ENCODE measurements around the gene CSF3R. TPM values are rescaled to one million over a fixed set of nuclear protein-coding genes. Genes with fewer than 3 reads are reported as not detected.

The CSF3R gene
- total RNA-seq, 2 experiments from 2014 or later = 3.7 to 4.1 TPM

- no peak overlapping the region for H3K4me3 ChIP-seq (ENCODE audit: low read length)
- no peaks in the 10 kb centered on the region for H3K27me3 ChIP-seq (ENCODE audit: control insufficient read depth in 1 of 2, insufficient read depth in 2 of 2, low read length in 2 of 2)
- ChIA-PET CTCF (no interaction called here), POLR2A (no interaction called here)
- no peak for TF ChIP-seq CTCF (IDR thresholded peaks at IDR 0.05)
- ATAC-seq (ENCODE audit: poor library complexity) (no peak), DNase-seq (no peak)
- H3K4me1 Mint-ChIP-seq (ENCODE audit: low read depth) = no peaks in the 10 kb centered on the region
- H3K27me3 Mint-ChIP-seq = peaks cover 4% of the 10 kb centered on the region
- H3K4me1 ChIP-seq (ENCODE audit: insufficient read depth, low read length) = no peaks in the 10 kb centered on the region
- H3K36me3 Mint-ChIP-seq (ENCODE audit: low read depth) = no peaks in the 10 kb centered on the region
- intact Hi-C loops (cut with DNase I, micrococcal nuclease) = no loop called here
- no peak overlapping the region for H3K4me3 Mint-ChIP-seq
- no peaks in the 10 kb centered on the region for H3K9me3 Mint-ChIP-seq
- no peak overlapping the region for H3K27ac ChIP-seq (ENCODE audit: low read depth in 1 of 2, low read length in 2 of 2)
- H3K9me3 ChIP-seq (ENCODE audit: control insufficient read depth in 1 of 2, insufficient read depth in 1 of 2, low read length in 2 of 2) = no peaks in the 10 kb centered on the region
- no peak overlapping the region for H3K27ac Mint-ChIP-seq
- H3K36me3 ChIP-seq (ENCODE audit: insufficient read depth, low read length) = no peaks in the 10 kb centered on the region
Measured at GRCh38 chr1:36513676-36514473, 31.2 kb upstream of the CSF3R start.

DNA sequence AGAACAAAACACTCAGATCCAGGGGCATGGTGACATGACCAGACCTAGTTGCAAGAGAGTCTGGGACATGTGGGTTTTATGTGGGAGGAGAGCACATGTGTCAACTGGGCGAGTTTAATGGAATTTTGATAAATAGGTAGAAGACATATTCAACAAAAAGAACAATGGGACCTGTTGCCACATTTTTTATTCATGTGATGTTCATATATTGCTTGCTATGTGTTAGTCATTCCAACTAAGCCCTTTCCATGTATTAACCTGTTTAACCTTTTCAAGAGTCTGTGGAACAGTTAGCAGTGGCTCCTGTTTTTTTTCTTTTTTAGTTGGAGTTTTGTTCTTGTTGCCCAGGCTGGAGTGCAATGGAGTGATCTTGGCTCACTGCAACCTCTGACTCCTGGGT is 30.1 kb upstream of the CSF3R start:
- H3K4me1 Mint-ChIP-seq (ENCODE audit: low read depth) = no peaks in the 10 kb centered on the region

More for the DNA sequence above, 30.1 kb upstream of the CSF3R start:
- DNase-seq = no peak
- TF ChIP-seq CTCF (IDR thresholded peaks at IDR 0.05) = no peak
- Mint-ChIP-seq H3K27me3 (peaks cover 4% of the 10 kb centered on the region), H3K4me3 (no peak overlapping the region), H3K27ac (no peak overlapping the region), H3K9me3 (no peaks in the 10 kb centered on the region), H3K36me3 (ENCODE audit: low read depth) (no peaks in the 10 kb centered on the region)
- H3K27me3 ChIP-seq (ENCODE audit: control insufficient read depth in 1 of 2, insufficient read depth in 2 of 2, low read length in 2 of 2) = no peaks in the 10 kb centered on the region
- ChIA-PET CTCF (no interaction called here), POLR2A (no interaction called here)
- no peaks in the 10 kb centered on the region for H3K36me3 ChIP-seq (ENCODE audit: insufficient read depth, low read length)
- no peak overlapping the region for H3K27ac ChIP-seq (ENCODE audit: low read depth in 1 of 2, low read length in 2 of 2)
- no peak overlapping the region for H3K4me3 ChIP-seq (ENCODE audit: low read length)
- no peaks in the 10 kb centered on the region for H3K4me1 ChIP-seq (ENCODE audit: insufficient read depth, low read length)
- intact Hi-C loops (cut with DNase I, micrococcal nuclease) = no loop called here
- no peak for ATAC-seq (ENCODE audit: poor library complexity)
- H3K9me3 ChIP-seq (ENCODE audit: control insufficient read depth in 1 of 2, insufficient read depth in 1 of 2, low read length in 2 of 2) = no peaks in the 10 kb centered on the region

Measured in CD4-positive, alpha-beta T cell (primary cell).